HG02571 (cell line): ENCODE results near the gene SYPL1.

Experiments used
- ATAC-seq: cut with Tn5 transposase; IDR thresholded peaks from one replicate; pipeline ENCODE4 v1.9.1; 2021; ENCODE audit warnings: mild to moderate bottlenecking, moderate library complexity; ENCODE audit not compliant: unreplicated experiment

SYPL1 gene

DNA sequence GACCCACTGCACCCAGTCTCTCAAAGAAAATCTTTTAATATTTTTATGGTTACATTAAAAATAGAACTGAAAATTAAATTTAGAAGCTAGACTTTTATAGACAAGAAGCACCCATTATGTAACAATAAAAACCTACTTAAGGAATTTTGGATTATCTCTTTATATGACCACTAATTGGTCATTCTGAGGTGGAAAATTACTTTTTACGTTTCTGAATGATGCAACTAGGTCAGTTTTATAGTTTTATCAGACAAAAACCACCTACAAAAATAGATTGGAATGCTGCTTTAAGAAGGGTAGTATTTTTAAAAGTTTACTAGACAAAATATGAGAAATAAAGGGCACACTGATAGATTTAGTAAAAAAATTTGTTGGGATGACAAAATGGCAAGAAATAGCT is 16.5 kb downstream of the SYPL1 start:
- no peak for ATAC-seq

DNA sequence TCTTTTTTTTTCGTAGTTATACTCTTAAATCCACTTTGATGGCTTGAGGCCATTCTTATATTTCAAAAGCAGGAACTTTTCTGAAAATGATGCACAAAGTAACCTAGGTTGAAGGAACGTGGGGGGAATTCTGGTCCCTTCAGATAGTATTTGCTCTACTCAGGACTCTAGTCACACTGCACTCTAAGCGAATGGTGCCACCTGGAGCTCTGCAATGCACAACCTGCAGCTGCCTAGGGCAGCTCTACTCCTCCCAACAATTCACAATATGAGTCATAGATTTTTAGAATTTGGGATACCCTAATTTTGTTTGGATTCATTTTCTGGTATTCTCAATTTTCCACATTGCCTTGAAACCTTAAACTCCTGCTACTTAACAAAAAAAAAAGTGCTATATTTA is 17.3 kb downstream of the SYPL1 start:
- no peak for ATAC-seq

DNA sequence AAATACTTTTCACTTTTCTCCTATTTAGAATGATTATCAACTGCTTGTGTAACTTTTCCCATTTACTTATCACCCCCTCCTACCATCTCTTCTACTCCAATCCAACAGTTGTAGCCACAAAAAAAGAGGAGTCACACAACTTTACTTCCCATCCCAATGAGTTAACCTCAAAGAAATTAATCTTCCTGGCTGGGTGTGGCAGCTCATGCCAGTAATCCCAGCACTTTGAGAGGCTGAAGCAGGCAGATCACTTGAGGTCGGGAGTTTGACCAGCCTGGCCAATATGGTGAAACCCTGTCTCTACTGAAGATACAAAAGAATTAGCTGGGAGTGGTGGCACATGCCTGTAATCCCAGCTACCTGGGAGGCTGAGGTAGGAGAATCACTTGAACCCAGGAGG is 19.9 kb downstream of the SYPL1 start:
- no peak for ATAC-seq

DNA sequence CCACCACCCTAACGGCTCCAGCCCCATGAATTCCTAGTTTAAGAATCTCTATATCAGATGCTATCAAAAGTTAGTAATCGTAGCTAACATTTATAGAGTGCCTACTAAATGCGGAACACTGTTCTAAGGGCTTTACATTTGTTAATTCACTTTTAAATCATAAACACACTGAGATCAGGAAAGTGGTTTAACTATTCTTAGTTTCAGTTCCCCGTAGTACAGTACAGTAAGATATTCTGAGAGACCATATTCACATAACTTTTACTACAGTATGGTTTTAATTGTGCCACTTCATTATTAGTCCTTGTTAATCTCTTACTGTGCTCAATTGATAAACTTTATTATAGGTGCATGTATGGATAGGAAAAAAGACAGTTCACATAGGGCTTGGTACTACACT is 22.5 kb downstream of the SYPL1 start:
- peak; percentile 65 for ATAC-seq

DNA sequence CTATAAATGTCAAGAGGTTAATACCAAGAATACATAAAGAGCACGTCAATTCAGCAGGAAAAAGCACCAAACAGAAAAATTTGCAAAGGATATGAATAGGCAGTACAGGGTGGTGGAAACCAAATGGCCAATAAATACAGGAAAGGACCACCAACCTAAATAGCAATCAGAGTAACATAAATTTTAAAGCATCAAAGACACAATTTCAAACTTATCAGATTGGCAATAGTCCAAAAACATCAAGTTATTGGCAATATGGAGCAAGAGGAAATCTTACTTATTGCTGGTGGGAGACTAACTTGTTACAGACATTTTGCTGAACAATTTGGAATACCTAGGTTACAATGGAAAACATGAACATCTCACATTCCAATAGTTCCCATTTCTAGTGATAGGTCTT is 24.1 kb downstream of the SYPL1 start:
- ATAC-seq: no peak

DNA sequence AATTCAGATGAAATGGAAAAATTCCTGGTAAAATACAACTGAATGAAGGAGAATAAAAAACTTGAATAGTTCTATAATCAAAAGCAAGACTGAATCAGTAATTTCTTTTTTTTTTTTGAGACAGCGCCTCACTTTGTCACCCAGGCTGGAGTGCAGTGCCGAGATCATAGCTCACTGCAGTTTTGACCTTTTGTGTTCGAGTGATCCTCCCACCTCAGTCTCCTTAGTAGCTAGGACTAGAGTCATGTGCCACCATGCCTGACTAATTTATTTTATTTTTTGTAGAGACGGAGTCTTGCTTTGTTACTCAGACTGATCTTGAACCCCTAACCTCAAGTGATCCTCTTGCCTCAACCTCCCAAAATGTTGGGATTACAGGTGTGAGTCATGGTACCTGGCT is 26.1 kb downstream of the SYPL1 start:
- ATAC-seq: no peak

DNA sequence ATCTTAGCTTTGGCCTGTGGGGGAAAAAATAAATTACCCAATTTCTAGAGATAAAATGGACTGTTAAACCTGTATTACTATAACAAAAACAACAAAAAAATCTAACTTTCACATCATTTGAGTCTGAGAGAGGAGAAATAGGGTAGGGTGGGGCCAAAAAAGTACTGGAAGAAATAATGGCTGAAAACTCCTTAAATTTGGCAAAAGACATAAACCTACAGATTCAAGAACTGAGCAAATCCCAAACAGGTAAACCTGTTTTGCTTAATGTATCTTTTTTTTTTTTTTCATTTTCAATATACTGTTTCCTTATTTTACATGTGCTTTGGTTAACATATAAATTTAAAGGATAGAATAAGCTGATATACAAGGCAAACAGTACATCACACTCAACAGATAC is 27.1 kb downstream of the SYPL1 start:
- ATAC-seq: no peak

DNA sequence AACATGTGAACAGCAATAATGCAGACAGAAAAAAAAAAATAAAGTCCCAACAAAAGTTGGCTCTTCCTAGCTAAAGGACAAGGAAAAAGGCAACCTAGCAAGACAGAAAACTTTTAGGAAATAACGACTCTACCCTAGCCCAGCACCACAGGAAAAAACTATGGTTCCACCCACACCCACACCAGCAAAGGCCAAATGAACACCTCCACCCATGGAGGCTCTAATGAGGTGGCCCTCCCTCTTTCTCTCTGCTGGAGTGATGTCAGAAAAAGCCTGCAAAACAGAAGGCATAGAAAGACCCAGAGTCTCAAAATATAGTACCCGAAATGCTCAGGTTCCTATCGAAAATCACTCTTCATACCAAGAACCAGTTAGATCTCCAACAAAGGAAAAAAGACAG is 28.4 kb downstream of the SYPL1 start:
- ATAC-seq: no peak

DNA sequence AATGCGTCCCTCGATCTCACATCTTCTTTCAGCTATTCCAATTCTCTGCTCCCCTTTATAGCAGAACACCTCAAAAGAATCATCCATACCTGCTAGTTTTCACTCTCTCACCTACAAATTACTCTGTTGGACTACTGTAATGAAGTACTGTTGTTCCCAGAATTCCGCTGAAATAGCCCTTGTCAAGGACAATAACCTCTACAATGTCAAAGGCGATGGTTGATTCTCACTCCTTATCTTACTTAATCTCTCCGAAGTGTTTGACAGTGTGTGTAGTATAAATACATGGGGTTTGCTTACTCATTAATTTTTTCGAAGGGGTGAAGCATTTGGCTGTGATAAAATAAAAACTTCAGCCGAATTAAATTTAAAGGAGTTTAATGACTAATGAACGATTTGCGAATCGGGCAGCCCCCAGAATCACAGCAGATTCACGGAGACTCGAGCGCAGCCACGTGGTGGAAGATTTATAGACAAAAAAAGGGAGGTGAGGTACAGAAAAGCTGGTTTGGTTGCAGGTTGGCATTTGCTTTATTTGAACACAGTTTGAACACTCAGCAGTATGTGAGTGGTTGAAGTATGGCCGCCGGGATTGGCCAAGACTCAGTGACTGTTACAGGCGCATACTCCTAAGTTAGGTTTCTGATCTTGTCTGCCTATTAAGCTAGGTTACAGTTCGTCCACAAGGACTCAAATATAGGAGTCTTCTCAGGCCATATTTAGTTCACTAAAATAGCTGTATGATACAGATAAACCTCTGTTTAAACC is 29.8 kb downstream of the SYPL1 start:
- no peak for ATAC-seq

DNA sequence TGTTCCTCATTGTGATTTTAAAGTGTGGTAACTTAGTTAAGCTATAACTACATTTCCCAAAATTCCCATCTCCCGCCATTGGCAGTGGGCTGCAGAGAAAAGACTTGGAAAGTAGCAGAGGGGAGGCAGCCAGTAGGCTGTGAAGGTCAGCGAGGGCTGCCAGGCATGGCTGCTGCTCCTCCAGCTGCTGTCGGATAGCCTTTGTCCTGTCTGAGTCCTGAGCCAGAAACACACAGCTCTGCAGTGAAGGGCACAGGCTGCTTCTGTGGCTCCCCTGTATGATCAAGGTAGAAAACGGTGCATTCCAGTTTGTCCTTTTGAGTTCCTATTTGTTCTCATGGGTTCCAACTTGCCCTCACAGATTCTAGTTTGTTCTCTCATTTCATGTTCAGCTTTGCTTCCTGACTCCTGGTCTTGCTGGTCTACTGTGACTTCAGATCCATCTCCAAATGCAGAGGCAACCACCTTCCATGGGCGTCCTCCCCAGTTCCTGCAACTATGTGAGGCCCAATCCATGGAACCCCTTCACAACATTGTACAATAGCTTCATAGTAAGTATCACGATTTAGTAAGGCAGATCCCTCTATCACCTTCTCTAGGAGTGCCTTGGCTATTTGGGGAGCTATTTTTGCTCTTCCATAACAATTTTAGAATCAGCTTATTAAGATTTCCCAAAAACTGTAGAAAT is 31.7 kb downstream of the SYPL1 start:
- ATAC-seq: no peak

DNA sequence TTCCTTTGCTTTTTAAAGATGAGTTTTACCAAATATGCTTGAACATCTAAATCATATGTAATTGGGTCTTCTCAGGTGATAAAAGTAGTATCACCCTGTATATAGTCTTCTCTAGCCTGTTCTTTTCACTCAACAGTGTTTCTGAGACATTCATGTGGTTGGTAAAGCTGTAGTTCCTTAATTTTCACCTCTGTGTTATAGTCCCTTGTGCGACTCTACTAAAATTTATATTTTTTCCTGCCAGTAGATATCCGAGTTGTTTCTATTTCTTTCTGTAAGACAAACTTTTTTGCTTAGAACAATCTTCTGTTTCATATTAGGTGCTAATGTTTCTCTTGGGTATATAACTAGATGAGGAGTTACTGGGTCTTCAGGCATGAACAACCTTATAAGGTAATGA is 35.6 kb downstream of the SYPL1 start:
- no peak for ATAC-seq

DNA sequence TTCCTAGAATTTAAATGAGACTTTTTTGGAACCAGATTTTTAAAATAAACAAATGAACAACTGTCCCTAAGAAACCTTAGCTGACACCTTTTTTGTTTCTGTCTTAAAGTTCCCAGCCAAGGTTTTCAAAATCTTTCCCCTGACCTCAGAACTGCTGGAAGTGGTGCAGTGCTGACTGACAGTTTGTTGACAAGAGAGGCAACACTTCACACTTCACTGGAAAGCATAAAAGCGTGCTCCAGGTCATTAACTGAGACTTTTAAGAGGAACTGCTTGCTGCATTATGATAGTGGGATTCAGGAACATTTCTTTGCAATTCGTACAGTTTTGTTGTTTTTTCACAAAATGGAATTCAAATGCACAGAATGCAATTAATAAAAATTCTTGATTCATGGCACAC is 36.2 kb downstream of the SYPL1 start:
- no peak for ATAC-seq

DNA sequence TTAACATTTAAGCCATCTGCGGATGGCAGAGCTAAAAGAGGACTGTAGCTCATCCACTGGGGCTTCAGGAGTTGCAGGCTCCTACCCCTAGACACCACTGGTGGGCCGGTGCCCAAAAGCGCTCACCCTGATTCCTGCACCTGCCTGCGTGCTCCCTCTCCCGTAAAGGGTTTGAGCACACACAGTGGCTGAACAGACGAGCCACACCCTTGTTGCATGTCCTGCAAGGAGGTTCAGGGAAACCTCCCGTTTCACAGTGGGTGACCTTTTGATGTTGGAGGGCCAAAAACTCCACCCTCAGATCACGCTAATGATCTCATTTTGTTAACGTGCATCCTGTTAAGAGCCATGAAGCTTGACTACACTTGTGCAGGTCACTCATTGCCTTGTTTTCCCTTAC is 37.9 kb downstream of the SYPL1 start:
- ATAC-seq: no peak

DNA sequence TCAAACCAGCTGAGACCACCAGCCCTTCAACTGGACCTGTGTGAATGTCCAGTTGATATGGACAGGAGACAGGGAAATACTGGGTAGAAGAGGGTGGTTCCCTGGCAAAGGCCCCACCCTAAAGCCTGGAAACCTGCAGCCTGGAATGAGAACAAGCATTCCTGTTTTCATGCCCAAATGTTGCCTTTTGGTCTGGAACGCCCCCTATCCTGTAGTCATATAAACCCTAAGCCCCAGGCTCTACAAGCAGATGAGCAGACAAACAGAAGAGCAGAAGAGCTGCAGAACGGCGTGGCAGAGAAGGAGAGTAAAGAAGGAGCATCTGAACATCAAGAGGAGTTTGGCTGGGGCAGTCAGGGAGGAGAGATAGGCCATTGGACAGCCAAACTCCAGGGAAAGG is 38.4 kb downstream of the SYPL1 start:
- ATAC-seq: no peak

DNA sequence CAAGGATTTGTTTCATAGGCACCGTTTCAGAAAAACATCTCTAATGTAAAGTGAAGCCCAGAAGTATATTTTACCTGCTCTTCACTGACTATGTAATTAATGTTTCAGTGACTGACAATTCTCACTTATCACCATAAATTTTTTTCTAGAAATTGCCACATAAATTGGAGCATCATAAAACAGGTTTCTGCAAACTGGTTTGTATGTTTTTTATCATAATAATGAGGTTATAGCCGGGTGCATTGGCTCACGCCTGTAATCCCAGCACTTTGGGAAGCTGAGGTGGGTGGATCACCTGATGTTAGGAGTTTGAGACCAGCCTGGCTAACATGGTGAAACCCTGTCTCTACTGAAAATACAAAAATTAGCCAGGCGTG is 39.4 kb downstream of the SYPL1 start:
- ATAC-seq: no peak

DNA sequence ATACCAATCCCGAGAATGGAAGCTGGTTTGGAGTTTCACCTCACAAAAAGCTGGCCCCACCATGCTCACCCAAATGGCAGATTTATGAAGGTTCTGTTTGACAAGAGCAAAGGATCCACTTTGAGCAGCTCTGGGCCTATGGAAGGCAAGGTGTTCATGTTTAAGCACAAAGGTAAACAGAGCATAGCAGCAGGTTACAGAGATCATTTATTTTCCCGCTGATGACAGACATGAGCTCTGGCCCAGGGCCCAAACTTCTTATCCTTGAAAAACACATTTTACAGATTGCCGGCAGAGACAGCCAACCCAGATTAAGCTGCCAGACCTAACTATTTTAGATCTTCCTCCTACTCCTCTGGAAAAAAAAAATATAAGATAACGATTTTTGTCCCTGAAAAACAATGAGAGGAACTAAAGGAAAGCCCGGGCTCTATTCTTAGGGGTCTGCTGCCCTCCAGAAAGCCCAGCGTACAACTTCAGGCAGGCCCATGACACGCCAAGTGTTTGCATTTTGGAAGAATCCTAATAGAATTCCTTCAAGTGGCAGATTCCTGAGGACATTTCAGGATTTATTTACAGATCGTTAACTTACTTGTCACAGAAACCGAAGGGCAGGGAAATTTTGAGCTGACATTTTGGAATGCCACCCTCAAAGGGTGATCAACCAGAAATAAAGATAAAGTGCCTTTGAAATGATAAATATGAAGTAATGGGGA is 40.0 kb downstream of the SYPL1 start:
- ATAC-seq: no peak

DNA sequence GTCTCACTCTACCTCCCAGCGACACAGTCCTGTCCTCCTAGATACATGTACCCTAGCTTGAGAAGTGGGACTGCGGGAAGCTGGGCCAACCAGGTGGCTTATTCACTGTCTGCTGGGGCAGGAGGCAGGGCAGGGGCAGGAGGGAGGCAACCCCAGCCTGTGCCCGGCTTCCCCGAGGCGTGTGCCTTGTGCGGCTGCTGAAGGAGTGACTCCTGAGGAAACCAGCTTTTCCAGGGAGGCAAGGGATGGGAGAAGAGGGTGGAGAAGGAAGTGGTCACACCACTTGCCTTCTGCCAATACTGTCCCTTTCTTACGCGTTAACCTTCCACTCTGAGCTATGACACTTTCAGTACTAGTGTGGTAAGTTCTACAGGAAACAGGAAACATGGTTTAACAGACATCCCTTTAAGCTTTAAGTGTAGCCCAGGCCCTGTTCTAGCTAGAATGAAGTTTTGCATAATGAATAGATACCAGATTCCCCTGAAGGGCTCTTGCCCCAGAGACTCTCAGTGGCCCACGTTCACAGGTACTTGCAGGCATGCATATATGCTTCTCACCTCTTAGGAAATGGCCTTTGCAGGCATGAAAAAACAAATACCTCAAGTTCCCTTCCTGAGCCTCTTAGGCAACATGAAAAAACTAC is 40.6 kb downstream of the SYPL1 start:
- ATAC-seq: peak; percentile 98

DNA sequence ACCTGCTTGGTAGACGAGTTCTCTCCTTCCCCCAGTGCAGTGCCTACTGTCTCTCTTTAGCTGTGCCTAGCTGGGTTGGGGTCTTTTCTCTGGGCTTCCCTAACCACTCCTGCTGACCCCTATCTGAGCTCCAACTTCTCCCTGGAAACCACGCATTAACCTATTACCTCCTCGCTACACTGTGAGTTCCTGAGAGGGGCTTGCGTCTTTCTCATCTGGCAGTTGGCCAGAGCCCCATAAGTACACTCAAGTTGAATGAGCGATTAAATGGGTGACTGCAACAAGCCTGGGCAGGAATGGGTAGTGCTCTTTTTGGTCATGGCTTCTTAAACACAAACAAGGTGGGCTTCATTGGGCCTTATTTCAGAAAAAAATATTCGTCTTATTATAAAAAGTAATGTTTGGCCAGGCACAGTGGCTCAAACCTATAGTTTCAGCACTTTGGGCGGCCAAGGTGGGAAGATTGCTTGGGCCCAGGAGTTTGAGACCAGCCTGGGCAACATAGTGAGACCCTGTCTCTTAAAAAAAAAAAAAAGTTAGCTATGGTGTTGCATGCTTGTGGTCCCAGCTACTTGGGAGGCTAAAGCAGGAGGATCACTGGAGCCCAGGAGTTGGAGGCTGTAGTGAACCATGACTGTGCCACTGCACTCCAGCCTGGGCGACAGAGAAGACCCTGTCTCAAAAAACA is 41.4 kb downstream of the SYPL1 start:
- ATAC-seq: no peak

DNA sequence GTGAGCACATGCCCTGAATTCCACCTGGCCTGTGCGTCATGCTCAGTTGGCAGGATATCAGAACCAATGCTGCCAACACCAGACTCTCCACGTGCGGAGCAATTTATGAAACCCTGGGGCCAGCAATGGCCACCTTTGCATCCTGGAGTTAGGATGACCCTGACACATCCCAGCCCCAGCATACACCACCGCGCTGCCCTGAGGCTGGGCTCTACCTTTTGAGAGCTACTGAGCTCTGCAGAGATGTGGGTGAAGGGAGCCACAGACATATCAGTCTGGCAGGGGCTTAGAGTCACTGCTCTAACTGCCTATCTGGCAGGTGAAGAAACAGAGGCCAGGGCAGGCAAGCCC is 41.9 kb downstream of the SYPL1 start:
- no peak for ATAC-seq

DNA sequence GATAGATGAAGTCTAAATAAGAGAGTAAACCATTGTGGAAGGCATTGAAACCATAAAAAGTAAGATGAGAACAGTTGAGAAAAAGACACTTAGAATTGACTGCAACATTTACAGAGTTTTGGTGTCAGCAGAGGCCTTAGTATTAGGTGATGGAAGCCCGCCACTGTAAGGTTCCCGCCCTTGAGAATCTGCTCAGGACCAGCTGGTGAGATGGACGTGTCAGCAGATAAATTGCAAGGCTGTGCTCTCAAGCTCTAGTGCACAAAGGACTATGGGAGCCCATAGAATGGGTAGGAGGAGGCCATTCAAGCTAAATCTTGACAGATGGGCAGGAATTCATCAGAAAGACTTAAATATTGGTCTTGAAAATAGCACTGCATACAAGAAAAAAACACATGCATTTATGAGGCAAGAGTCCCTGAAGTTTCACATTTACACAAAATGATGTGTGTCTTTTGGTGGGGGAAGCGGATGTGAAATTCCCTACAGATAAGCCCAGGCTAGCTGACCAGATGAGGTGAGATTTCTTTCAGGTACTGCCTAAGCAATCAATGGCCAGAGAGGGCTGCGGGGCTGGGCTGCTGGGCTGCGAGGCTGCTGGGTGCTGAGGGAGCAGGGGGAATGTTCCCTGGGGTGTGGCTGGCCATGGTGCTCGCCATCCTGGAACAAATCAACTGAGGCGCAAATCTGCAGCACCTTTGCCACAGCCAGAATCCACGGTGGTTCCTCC is 42.5 kb downstream of the SYPL1 start:
- no peak for ATAC-seq

DNA sequence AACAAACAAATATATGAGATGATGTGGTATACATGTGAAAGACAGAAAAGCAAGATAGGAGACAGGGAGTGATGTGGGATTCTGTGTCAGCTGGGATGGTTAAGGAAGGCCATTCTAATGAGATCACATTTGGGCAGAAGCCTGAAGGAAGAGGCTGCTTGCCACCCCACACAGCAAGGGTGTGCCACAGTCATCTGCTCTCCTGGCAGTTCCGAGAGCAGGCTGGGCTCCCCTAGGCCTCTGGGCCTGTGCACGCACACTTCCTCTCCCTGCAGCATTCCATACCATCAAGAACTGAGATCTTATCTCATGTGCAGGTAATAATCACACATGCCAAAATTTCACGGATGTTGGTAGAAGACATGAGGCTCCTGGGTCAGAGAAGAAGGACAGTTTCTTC is 43.1 kb downstream of the SYPL1 start:
- no peak for ATAC-seq
